Stomach smooth muscle (tissue), 2 donors: ENCODE results near the gene PDK1.

Source experiments
- H3K27ac ChIP-seq: one replicate; pipeline ENCODE4 v1.7.0; 2013; ENCODE audit warnings: mild to moderate bottlenecking, low read length, inconsistent platforms
- H3K27me3 ChIP-seq, 2 donors: one replicate each; pipeline ENCODE4 v1.7.0; 2013; ENCODE audit warnings: low read length in 2 of 2; ENCODE audit not compliant: insufficient read depth in 2 of 2, control insufficient read depth in 1 of 2
- H3K36me3 ChIP-seq, 2 donors: one replicate each; pipeline ENCODE4 v1.7.0; 2013; ENCODE audit warnings: low read length in 2 of 2; ENCODE audit not compliant: control insufficient read depth in 2 of 2, insufficient read depth in 2 of 2
- H3K4me1 ChIP-seq: one replicate; pipeline ENCODE4 v1.7.0; 2013; ENCODE audit warnings: low read length; ENCODE audit not compliant: control insufficient read depth, insufficient read depth
- H3K4me3 ChIP-seq, 2 donors: one replicate each; pipeline ENCODE4 v1.7.0; 2013; ENCODE audit warnings: low read length in 2 of 2
- H3K9ac ChIP-seq, 2 donors: one replicate each; pipeline ENCODE4 v1.7.0; 2013; ENCODE audit warnings: low read length in 2 of 2, mild to moderate bottlenecking in 1 of 2
- H3K9me3 ChIP-seq, 2 donors: one replicate each; pipeline ENCODE4 v1.7.0; 2013; ENCODE audit warnings: low read length in 2 of 2; ENCODE audit not compliant: control insufficient read depth in 2 of 2
- donor health status: healthy.
- donor health status: Pancreatic carcinoma.

Gene PDK1

DNA sequence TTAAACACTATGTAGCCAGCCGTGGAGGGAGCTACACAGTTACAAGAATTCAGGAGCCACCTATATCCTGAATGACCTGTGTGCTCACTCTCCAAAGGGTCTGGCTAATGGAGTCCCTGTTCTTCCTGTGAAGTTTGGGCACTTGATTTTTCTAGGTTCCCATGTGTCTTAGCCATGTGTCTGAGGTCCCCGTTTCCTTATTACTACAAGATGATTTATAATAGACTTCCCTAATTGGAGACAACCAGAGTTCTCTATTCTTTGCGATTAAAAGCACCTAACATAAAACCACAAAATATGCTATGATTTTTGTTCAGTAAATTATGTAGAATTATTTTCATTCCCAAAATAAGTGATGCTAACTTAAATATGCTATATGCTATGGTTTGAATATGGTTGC is 83.4 kb downstream of the PDK1 start:
- Histone ChIP-seq H3K4me1 (no peaks in the 10 kb centered on the region), H3K27ac (no peak overlapping the region)

DNA sequence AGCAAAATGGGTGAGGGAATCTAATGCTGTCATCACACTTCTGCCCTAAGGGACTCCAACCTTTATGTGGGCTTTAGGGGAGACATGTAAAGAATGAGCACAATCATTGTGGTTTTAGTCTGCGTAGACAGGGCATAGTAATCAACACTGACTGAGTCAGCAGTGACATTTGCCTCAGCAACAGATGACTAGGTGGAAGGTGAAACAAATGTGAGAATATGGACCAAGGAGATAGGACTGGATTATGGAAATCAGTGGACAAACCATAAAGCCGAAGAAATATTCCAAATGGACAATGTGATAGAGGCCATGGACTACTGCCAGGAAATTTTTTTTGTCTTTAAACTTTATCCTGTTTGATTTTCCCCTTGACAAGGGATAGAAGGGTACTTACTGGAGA is 83.9 kb downstream of the PDK1 start:
- H3K27me3 ChIP-seq = no peaks in the 10 kb centered on the region
- no peak overlapping the region for H3K4me3 ChIP-seq
- H3K27ac ChIP-seq = no peak overlapping the region
- no peaks in the 10 kb centered on the region for H3K36me3 ChIP-seq
- H3K9ac ChIP-seq = no peak overlapping the region
- no peaks in the 10 kb centered on the region for H3K9me3 ChIP-seq
- no peaks in the 10 kb centered on the region for H3K4me1 ChIP-seq

More for the DNA sequence above, 83.4 kb downstream of the PDK1 start:
- Histone ChIP-seq H3K9me3 (no peaks in the 10 kb centered on the region), H3K4me3 (no peak overlapping the region), H3K27me3 (no peaks in the 10 kb centered on the region), H3K9ac (no peak overlapping the region), H3K36me3 (no peaks in the 10 kb centered on the region)

DNA sequence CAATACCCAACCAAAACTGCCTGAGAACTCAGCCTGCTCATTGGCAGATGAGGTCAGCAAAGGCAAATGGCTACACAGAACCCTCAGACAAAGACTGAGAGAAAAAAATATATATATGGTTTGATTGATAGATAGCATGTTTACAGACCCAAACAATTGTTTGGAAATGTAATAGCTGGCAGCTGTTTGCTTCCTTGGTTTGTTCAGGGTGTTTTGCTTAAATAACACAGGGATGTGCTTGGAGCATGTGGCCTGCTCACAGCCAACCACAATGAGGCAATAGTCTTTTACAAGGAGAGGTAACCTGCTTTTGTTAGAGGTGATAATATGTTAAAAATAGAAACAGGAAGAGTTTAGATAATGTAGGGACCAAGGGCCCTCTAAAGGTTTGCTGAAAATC is 84.5 kb downstream of the PDK1 start:
- Histone ChIP-seq H3K9me3 (no peaks in the 10 kb centered on the region), H3K27me3 (no peaks in the 10 kb centered on the region), H3K9ac (no peak overlapping the region), H3K4me1 (no peaks in the 10 kb centered on the region), H3K4me3 (no peak overlapping the region), H3K27ac (no peak overlapping the region), H3K36me3 (no peaks in the 10 kb centered on the region)

DNA sequence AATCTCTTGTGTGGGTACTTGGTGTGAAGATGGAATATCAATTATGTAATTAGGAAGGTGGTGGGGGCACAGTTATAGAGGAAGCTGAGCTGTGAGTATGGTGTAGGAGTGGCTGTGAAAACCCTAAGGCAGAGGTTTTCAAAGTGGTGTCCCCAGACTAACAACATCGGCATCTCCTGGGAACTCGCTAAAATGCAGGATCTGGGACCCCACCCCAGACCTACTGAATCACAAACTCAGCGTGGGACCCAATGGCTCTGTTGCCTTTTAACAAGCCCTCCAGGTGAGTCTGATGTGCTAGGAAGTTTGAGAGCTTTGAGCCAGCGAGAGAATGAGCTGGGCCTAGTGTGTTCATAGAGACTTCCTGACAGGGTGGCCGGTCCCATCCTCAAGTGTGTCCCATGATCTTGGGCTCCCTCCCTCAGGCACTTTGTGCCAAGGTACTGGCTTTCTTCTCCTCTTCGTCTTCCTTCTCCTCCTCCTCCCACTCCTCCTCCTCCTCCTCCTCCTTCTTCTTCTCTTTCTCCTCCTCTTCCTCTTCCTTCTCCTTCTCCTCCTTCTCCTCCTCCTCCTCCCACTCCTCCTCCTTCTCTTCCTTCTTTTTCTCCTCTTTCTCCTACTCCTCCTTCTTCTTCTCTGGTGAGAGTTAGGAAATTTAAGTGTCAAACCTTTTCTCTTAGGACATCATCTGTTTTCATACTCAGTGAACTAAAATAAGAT is 86.6 kb downstream of the PDK1 start:
- Histone ChIP-seq H3K27me3 (no peaks in the 10 kb centered on the region), H3K9ac (no peak overlapping the region), H3K4me1 (no peaks in the 10 kb centered on the region), H3K9me3 (no peaks in the 10 kb centered on the region), H3K4me3 (no peak overlapping the region), H3K36me3 (no peaks in the 10 kb centered on the region), H3K27ac (no peak overlapping the region)

DNA sequence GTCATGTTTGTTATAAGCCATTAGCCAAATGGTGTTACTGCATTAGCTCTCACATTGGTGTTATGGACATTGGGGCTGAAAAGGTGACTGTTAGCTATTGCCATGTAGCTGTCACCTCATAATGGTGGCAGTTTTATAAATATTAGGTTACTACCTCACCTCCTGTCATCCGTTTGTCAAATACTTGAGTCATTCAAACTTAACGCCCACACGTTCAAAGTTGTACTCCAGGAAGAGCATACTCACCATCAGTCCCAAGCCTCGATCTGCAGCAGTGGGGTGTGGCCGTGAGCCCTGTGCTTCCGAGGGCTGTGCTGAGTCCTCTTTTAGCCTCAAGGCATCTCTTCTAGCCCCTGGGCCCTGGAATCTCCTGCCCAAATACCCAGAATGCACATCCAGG is 87.3 kb downstream of the PDK1 start:
- no peaks in the 10 kb centered on the region for H3K36me3 ChIP-seq
- no peak overlapping the region for H3K4me3 ChIP-seq
- no peaks in the 10 kb centered on the region for H3K4me1 ChIP-seq
- no peak overlapping the region for H3K9ac ChIP-seq
- H3K9me3 ChIP-seq = no peaks in the 10 kb centered on the region
- H3K27ac ChIP-seq = no peak overlapping the region
- no peaks in the 10 kb centered on the region for H3K27me3 ChIP-seq

DNA sequence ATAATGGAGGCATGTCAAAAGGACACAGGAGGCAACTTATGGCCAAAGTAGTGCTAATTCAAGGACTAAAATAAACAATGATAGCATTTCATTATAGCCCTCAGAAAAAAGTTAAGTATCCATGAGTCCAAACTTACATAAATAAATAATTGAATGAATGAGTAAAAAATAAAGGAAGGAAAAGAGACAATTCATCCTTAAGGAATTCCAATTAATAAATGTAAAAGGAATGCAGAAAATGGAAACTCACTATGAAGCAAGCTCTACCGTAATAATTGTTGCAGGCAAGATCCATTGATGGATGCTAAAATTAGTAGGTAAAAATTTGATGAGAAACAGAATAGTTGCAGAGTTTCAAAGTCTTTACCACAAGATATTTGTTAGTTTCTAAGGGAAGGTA is 91.5 kb downstream of the PDK1 start:
- no peak overlapping the region for H3K4me3 ChIP-seq
- H3K36me3 ChIP-seq = no peaks in the 10 kb centered on the region
- H3K27me3 ChIP-seq = no peaks in the 10 kb centered on the region
- H3K9ac ChIP-seq = no peak overlapping the region
- no peak overlapping the region for H3K27ac ChIP-seq
- no peaks in the 10 kb centered on the region for H3K9me3 ChIP-seq
- no peaks in the 10 kb centered on the region for H3K4me1 ChIP-seq

DNA sequence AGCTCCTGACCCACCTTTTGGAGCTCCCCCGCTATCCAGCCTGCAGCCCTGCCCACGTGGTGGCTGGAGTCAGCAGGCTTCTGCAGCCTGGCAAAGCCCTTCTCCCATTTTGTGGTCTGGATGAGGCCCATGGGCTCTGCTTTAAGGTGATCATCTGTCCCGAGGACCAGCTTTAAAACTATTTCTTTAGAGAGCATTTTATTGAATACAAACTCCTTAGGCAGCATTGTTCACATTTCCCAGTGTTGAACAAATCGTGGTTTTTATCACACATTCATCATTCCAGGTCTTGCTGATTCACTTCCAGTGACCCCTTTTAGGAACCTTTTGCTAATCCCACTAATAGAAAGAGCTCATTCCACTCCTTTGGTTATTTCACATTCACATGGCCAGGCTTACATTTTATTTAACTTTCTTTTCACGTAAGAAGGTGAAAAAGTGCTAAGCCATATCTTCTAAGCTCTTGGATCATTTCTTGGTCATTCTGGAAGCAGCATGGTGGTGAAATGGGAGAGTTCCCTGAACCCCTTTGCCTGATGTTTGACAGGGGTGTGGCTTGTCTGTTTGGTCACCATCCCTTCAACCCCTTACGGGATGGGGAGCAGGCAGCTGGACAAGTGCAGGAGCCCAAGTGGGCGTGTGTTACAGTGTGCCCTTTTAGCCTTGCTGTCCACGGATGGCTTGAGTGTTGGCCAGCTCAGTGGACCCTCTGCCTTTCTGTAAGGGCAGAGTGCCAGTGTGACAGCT is 99.4 kb downstream of the PDK1 start:
- Histone ChIP-seq H3K4me3 (no peak overlapping the region), H3K27me3 (no peaks in the 10 kb centered on the region), H3K9ac (no peak overlapping the region), H3K27ac (no peak overlapping the region), H3K4me1 (no peaks in the 10 kb centered on the region), H3K9me3 (peaks cover 3% of the 10 kb centered on the region in 2 donors), H3K36me3 (no peaks in the 10 kb centered on the region)

DNA sequence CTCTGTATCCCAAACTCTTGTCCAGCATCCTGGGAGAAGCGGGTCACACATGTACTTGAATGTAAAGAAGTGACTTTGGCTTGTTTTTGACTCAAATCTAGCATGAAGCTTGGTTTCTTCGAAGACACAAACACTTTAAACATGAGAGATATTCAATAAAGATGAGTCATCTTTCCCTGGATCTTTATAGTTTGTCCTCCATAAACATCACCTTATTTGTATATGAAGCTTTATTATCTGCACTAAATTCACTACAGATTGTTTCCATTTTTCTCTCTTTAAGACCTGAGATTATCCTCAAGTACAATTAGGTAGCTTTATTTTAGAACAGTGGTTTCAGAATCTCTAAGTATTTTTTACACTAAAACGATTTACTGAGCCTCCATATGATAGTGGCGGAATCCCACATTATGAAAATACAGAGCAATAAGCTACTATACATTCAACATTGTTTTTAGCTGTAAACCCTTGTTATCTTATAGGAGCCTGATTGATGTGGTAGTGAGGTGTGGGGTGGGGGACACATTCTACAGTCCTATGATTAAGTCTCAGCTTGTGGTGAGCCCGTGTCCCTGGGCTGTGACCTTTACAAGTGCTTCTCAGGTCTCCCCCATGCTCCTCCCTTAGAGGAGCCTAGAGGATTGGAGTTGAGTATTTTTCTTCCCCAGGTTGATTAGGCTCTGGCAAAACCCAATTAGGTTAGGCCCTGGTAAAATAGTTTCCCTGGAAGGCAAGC is 100.1 kb downstream of the PDK1 start:
- H3K4me1 ChIP-seq = no peaks in the 10 kb centered on the region
- H3K27me3 ChIP-seq = no peaks in the 10 kb centered on the region
- H3K27ac ChIP-seq = no peak overlapping the region
- H3K9ac ChIP-seq = no peak overlapping the region
- no peak overlapping the region for H3K4me3 ChIP-seq
- H3K36me3 ChIP-seq = no peaks in the 10 kb centered on the region
- peaks cover 3% of the 10 kb centered on the region in 2 donors for H3K9me3 ChIP-seq
